DMS153 (cell line): ENCODE results near the gene AFG3L2.
"Not testable (repeated sequence)": the region's sequence is repeated elsewhere in the genome, so short reads cannot be mapped to it uniquely, and the experiment has no call there.

Experiments used
- DNase-seq: peaks from one replicate; lab custom pipeline; 2025; lab: John Stamatoyannopoulos, UW

The AFG3L2 gene

GRCh38 chr18:12376754-12377555, at the start of gene AFG3L2:
TSS of gene AFG3L2 (minus strand) at chr18:12377227. CDS start at chr18:12377082, 145 bp downstream.
- DNase-seq: peak; percentile 90

DNA sequence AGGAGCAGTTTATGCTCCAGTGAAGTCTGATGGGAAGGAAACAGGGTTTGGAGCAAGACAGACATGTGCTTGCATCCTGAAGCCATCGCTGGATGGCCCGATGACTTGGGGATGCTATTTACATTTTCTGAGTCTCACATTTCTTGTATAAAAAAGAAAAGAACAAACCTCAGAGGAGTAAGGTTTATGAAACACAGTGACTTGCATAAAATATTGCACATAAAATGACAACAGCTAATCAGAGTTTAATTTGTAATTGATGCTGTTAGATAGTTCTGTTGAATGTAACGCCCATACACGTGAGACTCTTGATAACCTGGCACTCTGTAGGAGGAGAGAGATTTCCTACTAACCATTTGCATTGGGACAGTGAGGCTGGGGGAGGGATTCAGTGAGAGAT, 47.2 kb upstream of the AFG3L2 start:
- no peak for DNase-seq

DNA sequence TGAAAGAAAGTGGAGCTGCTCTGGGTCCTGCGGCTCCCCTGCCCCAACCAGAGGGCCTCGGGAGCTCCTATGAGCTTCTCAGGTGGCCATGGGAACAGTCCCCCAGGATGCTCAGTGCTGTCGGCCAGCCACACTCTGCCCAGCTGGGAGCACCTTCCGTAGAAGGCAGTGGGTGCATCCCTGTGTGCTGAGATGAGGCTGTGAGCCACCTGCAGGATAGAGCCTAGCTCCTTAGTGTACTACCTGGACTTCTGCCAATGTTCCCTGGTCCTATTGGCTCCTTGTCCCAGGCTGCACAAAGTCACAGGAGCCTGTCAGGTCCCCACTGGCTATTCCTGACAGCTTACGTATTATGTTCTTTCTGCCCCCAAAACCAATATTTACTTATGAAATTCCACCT, 46.8 kb upstream of the AFG3L2 start:
- no peak for DNase-seq

DNA sequence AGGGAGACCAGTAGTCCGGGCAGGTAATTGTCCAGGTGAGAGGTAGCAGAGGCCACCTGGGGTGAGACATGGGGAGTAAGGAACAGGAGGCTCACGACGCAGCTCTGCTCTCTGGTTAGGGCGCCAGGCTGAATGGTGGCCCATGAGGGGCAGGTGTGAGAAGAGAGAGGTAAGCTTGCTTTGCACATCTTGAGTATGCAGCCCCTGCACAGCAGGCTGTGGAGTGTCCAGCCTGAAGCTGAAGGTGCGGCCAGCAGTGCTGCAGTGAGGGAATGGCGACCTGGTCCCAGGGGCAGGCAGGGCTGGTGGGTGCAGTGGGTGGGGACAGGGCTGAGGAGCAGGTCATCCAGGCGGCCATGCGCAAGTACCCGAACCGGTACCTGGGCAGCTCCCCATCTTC, 46.4 kb upstream of the AFG3L2 start:
- no peak for DNase-seq

DNA sequence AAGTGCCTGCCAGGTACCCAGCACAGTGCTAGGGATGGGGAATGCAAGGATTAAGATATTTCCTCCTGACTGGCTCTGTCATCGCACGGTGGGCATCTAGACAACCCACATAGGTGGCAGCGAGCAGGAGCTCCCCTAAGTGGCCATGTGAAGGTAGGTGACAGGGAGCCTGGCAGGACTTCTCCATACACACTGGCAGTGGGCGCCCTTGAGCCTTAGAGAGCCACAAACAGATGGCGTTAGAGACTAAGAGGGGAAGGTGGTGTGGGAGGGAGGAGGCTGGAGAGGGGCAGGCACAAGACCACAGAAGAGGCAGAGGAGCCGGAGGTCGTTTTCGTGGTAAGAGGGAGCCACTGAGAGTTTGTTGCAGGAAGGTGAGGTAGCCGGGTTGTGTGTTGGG, 45.9 kb upstream of the AFG3L2 start:
- DNase-seq: no peak

DNA sequence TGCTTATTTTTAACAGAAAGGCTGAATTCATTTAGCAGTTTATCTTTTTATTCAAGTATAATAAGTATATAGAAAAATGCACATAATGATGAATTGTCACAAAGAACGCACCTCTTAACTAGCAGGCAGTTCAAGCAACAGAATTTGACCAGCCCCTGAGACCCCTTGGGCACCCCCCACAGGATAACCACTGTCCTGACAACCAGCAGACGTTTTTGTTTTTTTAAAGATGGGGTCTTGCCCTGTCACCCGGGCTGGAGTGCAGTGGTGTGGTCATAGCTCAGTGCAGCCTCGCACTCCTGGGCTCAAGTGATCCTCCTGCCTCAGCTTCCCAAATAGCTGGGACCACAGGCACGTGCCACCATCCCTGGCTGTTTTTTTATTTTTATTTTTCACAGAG, 44.7 kb upstream of the AFG3L2 start:
- no peak for DNase-seq

DNA sequence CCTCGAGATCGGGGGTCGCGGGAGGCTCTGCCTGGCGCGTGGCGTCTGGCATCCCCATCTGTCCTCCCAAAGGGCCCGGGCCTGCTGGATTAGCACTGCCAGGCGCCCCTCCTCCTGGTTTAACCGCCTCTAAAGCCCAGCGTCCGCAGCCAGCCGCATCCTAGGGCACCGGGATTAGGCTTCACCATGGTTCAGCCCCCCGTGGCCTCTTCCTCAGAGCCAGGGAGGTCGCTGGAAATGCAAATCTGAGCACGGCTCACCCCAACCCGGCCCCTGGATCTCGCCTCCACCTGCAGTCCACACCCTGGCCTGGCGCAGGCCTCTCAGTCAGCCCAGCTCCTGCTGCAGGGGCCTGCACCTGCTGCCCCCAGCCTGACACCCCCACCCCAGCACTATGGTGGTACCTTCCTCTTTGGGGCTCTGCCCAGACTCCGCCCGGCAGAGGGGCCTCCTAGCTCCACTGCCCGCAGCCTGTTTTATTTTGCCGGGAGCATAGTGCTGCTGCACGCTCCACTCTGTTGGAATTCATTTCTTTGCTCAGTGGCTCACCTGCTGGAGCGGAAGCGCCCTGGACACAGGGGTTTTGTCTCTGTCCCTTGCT, 43.9 kb upstream of the AFG3L2 start:
- DNase-seq: no peak

- no peak for DNase-seq
Measured at GRCh38 chr18:12417687-12418086, 40.7 kb upstream of the AFG3L2 start.

DNA sequence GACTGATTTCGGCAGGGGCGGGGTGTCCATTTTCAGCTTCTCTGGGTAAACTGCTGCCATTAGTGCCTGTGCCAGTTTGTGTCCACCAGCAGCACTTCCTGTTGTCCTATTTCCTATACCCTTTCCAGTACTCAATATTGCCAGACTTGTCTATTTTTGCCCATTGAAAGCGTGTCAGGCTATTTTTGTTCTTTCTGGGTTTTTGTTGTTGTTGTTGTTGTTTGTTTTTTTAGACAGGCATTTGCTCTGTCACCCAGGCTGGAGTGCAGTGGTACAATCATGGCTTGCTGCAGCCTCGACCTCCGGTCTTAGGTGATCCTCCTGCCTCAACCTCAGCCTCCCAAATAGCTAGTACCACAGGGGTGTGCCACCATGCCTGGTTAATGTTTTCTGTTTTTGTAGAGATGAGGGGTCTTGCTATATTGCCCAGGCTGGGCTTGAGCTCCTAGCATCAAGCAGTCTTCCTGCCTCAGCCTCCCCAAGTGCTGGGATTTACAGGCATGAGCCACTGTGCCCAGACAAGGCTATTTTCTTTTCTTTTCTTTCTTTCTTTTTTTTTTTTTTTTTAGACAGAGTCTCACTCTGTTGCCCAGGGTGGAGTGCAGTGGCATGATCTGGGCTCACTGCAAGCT, 39.2 kb upstream of the AFG3L2 start:
- DNase-seq: no peak

DNA sequence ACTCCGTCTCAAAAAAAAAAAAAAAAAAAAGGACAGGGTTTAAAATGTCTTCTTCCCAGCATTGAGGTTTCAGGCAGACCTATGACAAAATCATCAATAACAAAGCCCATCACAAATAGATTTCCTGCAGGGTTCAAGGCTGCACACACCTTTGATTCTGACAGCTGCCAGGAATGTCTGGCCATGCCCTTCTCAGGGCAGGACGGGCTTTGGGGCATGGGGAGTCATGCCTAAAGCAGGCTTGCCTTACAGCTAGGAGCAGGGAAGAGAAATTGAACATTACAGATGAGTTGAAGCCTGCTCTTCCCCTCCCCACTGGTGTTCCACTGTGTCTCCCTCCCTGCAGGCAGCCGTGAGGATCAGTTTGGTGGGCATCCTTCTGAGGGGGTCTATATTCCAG, 34.4 kb upstream of the AFG3L2 start:
- DNase-seq: no peak

DNA sequence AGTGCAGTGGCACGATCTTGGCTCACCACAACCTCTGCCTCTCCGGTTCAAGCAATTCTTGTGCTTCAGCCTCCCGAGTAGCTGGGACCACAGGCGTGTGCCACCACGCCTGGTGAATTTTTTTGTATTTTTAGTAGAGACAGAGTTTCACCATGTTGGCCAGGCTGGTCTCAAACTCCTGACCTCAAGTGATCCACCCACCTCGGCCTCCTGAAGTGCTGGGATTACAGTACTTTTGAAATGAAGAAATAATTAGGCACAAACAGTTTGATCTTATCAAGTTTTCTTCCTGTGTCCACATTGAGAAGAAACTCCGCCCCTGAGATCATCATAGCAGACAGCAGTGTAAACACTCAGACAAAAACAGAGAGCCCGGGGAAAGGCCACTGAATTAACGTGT, 33.7 kb upstream of the AFG3L2 start:
- not testable (repeated sequence) for DNase-seq

GRCh38 chr18:12410081-12410481, 33.1 kb upstream of the AFG3L2 start:
- no peak for DNase-seq

GRCh38 chr18:12409469-12409868, 32.4 kb upstream of the AFG3L2 start:
- no peak for DNase-seq

- no peak for DNase-seq
Measured at GRCh38 chr18:12408247-12408869, 31.3 kb upstream of the AFG3L2 start.

GRCh38 chr18:12406371-12407111, 29.5 kb upstream of the AFG3L2 start:
- no peak for DNase-seq

DNA sequence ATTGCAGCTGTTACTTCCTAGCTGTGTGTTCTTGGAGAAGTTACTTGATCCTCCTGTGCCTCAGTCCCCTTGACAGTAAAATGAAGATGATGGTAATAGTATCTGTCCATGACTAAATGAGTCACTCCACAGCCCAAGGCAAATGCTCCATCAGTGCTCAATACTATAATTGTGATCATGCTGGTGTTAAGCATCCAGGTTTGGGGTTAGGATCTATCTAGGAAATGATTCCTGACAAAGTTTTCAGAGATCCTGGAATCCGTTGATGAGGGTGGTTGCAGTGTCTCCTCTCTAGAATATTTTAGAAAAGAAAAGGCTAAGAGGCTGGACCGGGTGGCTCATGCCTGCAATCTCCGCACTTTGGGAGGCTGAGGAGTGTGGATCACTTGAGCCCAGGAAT, 28.0 kb upstream of the AFG3L2 start:
- DNase-seq: no peak

- DNase-seq: no peak
Measured at GRCh38 chr18:12403601-12404506, 26.8 kb upstream of the AFG3L2 start.

DNA sequence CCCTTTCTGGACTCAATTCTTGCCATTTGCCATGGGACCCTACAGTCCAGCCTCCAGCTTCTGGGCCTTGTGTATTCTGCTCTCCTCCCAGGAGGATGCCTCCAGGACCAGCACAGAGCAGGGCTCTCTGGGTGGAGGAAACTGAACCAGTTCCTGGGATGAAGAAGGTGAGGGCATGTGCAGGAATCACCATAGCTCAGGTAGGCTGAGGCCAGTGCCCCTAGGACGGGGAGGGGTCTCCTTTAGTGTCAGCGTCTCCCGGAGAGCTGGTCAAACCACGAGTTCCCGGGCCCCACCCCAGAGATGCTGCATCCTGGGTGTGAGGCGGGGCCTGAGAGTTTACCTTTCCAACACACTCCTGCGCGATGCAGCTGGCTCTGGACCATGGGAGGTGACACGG, 24.9 kb upstream of the AFG3L2 start:
- DNase-seq: no peak

- DNase-seq: no peak
Measured at GRCh38 chr18:12399231-12399630, 22.2 kb upstream of the AFG3L2 start.

- DNase-seq: no peak
Measured at GRCh38 chr18:12398625-12399024, 21.6 kb upstream of the AFG3L2 start.

DNA sequence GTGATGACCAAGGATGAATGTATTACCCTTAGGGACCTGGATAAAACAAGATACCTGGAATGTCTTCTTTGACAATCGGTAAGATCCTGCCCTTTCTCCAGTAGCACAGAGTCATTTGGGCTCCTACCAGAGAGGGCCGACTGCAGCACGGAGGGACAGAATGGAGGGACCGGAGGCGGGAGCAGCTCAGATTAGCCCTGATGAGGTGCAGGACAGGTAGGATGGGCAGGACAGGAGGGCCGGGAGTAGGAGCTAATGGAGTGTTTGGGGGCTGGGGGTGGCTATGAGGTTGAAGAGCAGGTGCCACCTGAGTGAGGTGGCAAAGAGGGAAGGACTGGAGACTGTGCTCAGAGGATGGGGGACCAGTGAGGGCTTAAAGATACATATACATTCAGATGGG, 20.8 kb upstream of the AFG3L2 start:
- no peak for DNase-seq
